ENCODE results near the gene GJD4.

Gene GJD4

DNA sequence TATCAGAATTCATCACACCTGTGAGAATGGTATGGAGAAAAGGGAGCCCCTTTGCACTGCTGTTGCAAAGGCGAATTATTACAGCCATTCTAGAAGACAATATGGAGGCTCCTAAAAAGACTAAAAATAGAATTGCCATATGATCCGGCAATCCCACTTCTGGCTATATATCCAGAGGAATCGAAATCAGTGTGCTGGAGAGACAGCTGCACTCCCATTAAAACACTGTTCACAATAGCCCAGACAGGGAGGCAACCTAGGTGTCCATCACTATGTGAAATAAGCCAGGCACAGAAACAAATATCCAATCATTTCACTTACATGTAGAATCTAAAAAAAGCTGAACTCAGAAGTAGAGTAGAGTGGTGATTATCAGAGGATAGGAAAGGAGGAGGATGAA is 26.0 kb upstream of the GJD4 start:
- DNase-seq (ENCODE audit: low spot score): no peak

DNA sequence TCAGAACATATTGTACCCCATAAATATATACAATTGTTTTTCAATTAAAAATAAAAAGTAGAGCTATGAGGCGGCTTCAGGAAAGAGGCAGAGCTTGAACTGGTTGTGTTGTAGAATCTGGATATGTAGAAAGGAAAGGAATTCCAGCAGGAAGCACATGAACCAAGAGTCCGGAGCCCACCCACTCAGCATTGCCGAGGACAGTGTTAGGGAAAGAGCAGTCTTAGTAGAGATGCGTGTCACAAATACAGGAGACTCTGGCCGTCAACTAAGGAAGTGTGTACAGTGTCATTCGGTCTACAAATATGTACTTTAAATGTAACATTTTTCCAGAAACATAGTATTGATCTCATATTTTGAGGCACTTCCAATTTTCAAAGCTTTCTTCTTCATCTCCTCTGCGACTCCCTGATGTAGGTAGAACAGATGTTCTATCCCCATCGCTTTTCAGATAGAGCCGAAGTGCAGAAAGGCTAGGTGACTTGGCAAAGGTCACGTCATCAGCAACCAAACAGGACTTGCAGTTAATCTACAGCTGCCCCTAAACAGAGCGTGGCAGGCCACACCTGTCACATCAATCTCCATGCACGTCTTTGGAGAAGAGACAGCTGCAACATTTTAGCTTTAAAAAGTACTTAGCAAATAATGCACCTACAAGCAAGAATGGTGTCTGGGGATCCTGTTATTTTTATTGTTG is 25.3 kb upstream of the GJD4 start:
- DNase-seq (ENCODE audit: low spot score): no peak

DNA sequence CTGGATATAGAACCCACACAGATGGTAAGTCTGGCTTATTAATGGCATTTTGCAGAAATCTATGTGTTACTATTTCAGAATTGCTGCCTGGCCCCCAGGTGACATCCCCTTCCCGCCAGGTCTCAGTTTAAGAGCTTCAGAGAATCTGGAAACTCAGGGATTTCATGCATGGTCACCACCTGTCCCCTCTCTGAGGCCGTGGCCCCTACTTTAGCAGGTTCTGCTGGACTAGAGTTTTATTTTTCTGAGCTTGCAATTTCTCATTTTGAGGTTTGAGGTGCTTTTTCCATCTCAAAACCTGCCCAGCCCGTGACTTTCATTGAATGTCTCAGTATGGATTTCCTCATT is 24.7 kb upstream of the GJD4 start:
- DNase-seq (ENCODE audit: low spot score): no peak

DNA sequence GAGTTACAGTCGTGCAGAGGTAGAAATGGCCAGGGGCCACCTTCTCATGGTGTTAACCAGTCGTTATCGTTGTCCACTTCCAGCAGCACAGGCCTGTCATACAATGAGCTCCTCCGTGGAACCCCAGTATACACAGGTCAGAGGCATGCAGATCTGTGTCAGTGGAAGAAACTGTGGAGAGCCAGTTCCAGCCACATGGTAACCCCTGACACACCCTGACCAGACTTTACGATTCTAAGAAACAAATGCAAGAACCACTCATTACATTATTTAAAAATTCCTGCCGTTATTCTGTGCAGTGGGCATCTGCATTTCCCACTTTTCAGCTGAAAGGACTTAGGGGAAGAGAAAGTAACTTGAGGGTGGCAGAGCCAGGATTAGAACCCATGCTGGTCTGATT is 23.5 kb upstream of the GJD4 start:
- no peak for DNase-seq (ENCODE audit: low spot score)

DNA sequence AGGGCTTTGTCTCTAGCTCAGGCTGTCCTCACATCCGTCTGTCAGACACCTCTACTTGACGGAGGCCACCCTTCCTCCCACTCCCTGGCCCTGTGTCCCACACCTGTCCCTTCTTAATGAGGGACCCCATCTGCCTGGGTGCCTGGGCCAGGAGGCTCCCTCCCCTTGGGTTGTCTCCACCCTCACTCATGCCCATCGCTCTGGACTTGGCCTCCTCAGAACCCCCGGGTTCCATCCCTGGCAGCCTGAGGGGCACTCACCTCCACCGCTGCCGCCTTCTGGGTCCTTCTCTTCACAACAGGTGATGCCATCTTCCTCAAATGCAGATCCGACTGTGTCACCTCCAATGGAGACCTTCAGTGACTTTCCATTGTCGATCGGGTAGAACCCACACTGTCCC is 20.2 kb upstream of the GJD4 start:
- no peak for DNase-seq (ENCODE audit: low spot score)

DNA sequence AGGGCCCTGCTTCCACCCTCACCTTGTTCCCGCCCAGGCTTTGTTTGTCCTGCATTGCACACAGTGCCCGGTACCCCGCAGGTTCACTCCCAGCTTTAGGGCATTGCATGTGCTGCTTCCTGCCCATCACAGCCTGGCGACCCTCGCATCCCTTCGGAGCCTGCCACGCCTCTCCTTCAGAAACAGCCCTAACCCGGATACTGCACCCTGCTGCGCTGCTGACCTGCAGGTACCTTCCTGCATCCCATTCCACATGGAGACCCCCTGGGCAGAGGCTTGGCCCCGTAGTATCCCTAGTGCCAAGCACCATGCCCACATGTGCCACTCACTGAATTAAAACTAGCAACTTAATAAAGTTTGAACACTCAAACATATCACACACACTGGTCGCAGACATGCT is 19.8 kb upstream of the GJD4 start:
- no peak for DNase-seq (ENCODE audit: low spot score)

DNA sequence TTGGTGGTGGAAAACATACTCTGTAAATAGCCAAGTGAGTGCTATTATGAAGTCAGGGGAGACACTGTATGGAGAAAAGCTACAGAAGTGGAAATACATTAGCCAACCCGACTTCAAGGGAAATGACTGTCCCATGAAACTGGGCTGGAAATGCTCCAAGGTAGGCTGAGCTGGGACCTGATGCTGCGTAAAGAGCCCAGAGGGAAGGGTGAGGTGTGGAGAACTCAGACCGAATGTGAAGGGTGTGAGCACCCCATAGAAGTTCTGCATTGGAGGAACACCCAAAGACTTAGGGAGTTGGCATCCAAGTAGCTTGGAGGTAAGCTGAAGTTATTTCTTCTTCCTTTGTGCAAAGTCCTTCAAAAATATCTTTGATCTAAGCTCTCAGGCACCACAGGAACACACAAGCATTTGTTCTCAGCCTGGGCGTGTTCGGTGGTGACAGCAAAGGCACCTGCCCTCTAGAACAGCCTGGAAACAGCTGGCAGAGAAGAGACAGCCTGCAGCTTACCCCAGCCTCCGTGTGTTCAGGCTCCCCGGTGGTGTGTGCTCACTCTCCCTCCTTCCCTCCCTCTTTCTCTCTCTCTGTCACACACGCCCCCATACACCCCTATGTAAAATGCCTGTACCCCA is 19.1 kb upstream of the GJD4 start:
- DNase-seq (ENCODE audit: low spot score): no peak

DNA sequence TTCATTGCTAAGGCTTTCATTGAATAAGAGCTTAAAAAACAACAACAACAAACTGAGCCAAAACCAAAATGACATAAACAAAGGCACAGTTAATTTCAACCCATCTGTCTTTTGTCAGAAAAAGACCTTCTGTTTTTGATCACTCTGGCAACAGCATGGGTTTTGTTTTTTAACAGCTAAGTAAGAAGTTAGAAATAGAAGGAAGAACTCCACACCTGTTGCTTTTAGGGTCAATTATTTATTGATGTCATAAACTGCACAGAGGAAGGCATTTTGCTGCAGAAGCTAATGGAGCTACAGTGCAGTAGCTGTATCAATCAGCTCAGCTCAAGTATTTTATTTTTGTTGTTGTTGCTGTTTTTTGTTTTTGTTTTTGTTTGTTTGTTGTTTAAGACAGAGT is 16.3 kb upstream of the GJD4 start:
- DNase-seq (ENCODE audit: low spot score): no peak

DNA sequence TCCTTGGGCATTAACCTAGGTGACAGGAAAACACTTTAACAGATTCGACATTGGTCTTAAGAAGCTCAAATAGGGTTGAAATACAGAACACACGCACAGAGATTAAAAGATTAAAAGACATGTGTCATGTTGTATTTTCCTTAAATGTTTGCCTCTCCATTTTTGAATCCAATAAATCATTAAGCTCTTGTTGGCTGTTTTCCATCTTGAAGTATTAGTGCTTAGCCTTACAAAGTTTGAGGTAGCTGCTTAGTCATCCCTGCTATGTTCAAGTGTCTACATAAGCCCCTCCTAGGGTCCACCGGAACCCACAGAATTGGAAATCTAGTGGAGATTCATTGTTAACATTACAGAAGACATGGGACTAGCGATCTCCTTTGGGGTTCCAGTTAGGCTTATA is 12.7 kb upstream of the GJD4 start:
- no peak for DNase-seq (ENCODE audit: low spot score)

DNA sequence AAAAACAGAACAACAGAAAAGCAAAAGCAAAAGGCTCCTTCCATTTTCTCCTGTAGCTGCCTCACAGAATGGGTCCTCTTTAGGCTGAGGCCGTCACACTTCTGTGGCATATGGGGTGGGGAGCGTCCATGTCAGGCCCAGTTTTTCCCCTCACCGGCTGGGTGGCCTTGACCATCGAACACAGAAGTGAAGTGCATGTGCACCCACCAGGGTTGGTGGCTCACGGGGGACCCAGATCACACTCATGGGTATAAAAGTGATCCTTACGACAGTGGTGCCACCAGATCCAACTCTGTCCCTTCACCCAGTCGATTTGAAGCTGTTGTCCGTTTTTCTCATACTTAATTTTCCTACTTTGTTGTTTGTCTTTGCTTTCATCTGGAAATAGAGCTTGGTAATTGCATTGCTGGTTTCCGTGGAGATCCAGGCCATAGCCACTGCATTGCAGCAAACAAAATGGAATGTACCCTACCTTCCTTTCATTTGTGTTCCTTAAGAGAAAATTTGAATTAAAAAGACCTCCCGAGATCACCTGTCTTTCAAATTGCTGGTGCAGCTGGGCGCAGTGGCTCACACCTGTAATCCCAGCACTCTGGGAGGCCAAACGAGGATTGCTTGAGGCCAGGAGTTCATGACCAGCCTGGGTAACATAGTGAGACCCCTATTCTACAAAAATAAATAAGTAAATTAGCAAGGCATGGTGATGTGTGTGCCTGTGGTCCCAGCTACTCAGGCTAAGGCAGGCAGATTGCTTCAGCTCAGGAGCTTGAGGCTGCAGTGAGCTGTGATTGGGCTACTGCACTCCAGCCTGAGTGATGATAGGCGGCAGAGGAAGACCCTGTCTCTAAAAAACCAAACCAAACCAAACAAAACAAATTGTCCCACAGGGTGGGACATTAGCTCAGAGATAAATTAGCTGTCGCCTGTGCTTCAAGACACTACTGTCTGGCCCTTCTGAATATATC is 10.7 kb upstream of the GJD4 start:
- DNase-seq (ENCODE audit: low spot score): no peak

DNA sequence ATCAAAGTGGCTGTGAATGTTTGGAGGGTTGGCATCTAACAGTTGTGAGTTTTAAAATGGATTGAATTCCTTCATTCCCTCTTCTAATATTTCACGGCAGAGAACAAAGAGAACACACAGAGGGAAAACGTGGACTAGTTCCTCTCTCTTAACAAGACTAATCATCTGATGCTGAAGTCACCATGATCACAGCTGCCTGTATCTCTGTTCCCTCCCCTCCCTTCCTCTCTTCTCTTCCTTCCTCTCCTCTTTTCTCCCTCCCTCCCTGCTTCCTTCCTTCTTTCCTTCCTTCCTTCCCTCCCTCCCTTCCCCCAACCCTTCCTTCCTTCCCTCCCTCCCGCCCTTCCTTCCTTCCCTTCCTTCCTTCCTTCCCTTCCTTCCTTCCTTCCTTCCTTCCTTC is 10.0 kb upstream of the GJD4 start:
- no peak for DNase-seq (ENCODE audit: low spot score)

DNA sequence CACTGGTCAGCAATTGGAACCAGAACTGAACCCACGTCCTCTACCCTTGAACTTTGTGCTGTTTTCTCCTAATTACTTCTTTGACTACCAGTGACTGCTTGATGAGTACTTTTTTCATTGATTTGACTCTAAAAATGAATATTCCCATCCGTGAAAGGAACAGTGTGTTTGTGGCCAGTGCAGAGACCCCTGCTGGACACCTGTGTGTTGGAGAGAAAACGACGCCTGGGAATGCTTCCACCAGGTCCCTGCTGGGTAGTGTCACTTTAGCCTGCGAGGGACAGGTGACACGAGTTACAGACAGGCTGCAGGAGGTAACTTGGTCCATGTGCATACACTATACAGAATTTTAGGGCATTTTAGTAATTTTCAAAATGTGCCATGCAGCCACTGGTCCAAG is 6.8 kb upstream of the GJD4 start:
- no peak for DNase-seq (ENCODE audit: low spot score)

DNA sequence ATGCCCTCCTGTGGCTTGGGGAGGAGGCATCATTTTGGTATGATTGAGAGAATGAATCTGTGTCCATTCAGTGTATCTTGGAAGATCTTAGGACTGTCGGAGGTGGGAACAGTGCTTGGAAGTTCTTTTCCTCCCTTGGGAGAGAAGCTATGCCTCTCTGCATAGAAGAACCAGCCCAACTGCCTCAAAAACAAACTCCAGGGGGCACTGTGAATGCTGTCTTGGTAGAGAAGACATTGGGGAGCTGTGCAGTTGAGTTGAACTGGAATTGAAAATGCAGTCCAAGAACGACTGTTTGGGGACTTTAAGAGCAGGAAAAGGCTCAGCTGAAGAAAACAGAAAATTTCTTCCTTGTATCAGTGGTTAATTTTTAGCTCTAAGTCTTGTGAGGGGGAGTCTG is 4.9 kb upstream of the GJD4 start:
- no peak for DNase-seq (ENCODE audit: low spot score)

DNA sequence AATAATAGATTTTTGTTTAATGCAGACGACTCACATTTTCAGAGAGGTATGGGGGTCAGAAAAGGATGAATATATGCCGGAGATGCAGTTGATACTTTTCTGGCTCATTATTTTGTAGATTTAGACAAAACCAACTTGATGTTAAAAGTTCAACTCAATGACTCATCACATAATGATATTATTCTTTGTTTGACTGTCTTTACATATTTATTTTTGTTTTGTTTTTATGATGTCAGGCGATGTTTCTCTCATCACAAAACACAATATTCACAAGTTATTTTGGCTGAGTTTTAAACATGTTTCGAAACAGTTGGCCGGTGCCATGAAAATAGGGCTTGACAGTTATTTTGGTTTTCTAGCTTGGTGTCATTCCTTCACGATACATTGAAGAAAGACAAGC is 1.3 kb downstream of the GJD4 start:
- no peak for DNase-seq (ENCODE audit: low spot score)

DNA sequence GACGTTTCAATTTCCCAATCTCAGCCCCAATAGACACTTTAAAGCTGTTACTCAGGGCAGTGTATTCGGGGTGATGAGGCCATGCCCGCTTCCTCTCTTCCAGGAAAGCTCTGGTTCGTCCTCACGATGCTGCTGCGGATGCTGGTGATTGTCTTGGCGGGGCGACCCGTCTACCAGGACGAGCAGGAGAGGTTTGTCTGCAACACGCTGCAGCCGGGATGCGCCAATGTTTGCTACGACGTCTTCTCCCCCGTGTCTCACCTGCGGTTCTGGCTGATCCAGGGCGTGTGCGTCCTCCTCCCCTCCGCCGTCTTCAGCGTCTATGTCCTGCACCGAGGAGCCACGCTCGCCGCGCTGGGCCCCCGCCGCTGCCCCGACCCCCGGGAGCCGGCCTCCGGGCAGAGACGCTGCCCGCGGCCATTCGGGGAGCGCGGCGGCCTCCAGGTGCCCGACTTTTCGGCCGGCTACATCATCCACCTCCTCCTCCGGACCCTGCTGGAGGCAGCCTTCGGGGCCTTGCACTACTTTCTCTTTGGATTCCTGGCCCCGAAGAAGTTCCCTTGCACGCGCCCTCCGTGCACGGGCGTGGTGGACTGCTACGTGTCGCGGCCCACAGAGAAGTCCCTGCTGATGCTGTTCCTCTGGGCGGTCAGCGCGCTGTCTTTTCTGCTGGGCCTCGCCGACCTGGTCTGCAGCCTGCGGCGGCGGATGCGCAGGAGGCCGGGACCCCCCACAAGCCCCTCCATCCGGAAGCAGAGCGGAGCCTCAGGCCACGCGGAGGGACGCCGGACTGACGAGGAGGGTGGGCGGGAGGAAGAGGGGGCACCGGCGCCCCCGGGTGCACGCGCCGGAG is 2.6 kb downstream of the GJD4 start:
- DNase-seq (ENCODE audit: low spot score): no peak

DNA sequence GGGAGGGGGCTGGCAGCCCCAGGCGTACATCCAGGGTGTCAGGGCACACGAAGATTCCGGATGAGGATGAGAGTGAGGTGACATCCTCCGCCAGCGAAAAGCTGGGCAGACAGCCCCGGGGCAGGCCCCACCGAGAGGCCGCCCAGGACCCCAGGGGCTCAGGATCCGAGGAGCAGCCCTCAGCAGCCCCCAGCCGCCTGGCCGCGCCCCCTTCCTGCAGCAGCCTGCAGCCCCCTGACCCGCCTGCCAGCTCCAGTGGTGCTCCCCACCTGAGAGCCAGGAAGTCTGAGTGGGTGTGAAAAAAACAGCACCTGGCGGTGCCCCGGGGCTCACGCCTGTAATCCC is 3.2 kb downstream of the GJD4 start:
- DNase-seq (ENCODE audit: low spot score): no peak

DNA sequence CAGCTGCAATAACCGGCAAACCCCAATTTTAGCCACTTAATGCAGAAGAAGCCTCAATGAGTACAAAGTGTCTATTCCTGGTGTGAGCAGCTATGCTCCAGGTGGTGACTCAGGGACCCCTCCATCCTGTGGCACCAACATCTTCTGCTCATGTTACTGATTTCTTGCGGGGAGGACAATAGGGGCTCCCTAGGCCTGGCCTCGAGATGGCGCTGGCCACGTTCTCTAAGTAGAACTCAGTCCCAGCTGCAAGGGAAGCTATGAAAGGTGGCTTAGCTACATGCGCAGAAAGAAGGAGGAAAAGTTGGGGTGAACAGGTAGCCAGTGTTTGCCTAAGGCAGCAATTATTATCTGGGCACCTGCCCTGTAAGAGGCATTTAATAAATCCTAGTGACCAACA is 6.6 kb downstream of the GJD4 start:
- DNase-seq (ENCODE audit: low spot score): no peak

DNA sequence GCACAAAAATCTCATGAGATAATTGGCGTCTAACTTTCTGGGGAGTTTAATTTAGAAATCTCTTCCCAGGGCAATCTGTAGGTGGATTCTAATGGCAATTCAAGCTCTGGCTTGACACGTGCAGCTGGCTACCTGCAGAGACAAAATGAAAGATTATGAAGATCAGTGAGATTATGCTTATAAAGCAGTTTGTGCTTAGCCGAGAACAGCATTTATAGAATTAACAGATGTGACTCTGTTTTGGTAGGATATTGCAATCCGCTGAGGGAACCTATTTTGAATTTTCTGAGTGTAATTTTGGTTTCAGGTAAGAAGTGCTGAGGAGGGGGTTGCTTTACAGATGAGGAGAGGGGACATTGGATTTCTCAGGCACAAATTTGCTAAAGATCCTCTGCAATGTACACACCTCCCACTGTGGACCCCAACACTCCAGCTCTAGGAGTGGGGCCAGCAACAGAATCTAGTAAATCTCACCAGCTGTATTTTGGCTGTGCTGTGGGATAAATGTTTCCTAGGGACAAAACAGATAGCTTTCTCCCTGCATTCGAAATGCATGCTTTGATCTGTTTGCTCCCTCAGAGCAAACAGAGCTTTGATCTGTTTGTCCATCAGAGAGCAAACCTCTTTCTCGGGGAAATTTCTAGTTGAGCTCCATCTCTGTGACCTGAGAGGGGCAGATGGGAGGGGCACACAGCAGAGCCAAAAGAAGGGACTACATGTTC is 7.4 kb downstream of the GJD4 start:
- no peak for DNase-seq (ENCODE audit: low spot score)

DNA sequence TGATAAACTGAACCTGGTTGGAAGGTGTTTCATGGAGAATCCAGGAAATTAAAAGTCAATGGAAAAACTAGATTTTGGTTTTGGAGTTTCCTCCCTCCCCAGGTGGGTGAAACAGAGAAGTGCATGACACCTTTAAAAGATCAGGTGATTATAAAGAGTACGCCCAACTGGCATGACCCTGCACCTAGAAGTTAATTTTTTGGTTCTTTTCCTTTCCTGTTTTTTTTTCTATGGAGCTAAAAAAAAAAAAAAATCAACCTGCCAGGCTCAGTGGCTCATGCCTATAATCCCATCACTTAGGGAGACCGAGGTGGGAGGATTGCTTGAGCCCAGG is 7.9 kb downstream of the GJD4 start:
- DNase-seq (ENCODE audit: low spot score): no peak

DNA sequence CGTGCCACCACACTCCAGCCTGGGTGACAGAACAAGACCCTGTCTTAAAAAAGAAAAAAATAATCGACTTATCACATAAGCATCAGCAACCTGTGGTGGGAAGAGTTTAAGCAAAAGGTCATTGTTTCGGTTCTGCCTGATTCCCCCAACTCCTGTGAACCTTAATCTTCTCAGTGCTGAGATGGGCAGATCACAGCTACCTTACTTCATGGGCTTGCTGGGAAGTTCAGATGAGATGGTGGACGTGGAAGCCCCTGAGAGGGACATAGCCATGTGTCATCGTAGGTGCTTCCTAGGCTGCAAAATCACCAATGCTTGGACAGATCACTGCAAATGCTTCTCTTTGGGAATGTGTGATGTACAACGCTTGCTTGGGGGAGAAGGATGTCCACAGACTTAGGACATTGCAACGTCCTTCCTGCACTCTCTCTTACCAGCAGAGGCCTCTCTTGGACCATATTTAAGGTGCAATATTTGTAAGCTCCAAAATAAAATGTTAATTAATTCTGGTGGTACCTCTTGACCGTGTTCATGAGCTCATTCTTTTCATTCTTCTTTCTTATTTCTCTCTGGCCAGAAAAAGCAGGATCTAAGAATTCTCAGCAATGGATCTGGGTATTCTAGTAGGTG is 8.6 kb downstream of the GJD4 start:
- DNase-seq (ENCODE audit: low spot score): no peak

DNA sequence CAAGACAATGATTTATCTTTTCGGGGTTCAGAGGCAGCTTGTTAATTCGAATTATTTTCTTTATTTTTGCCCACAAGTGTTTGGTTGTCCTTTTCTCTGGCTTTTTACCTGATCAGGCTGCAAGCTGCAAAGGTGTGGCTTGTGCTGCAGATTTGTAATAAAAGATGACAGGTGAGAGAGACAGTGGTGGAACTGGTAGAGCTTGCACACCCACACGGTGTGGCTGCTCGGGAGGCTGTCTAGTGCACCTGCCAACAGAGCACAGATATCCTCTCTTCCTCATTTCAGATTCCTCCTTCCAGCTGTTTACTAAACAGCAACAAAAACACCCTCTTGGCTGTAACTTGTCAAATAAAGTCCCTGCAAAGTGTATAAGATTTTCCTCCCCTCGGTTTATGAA is 9.2 kb downstream of the GJD4 start:
- DNase-seq (ENCODE audit: low spot score): no peak
